Fibroblast of pulmonary artery (primary cell): ENCODE measurements around the gene TMEM200A.

Source experiments
- DNase-seq: peaks from one replicate; pipeline ENCODE4 v3.0.0-alpha.2; 2010; ENCODE audit warnings: low read depth
- H3K4me3 ChIP-seq: replicated peaks from 2 replicates; pipeline ENCODE4 v1.5.1; 2011; ENCODE audit warnings: low read depth, mild to moderate bottlenecking, control low read depth, low read length, moderate library complexity
- CTCF ChIP-seq: IDR thresholded peaks from 2 replicates; pipeline ENCODE4 v1.5.1; 2011; ENCODE audit warnings: mild to moderate bottlenecking, control low read depth, low read length, inconsistent platforms; ENCODE audit errors: missing control alignments

Gene TMEM200A

GRCh38 chr6:130396722-130397121 lies 30.9 kb downstream of the TMEM200A start:
- DNase-seq, result no peak
- TF ChIP-seq CTCF, result no peak

GRCh38 chr6:130405549-130405948 lies 39.7 kb downstream of the TMEM200A start:
- TF ChIP-seq CTCF, result no peak
- no peak overlapping the region for H3K4me3 ChIP-seq
- DNase-seq, result no peak

More at GRCh38 chr6:130396722-130397121, 30.9 kb downstream of the TMEM200A start:
- H3K4me3 ChIP-seq, result no peak overlapping the region

- no peak for TF ChIP-seq CTCF
- H3K4me3 ChIP-seq, result no peak overlapping the region
- no peak for DNase-seq
Measured at GRCh38 chr6:130407032-130407431, 41.2 kb downstream of the TMEM200A start.

- TF ChIP-seq CTCF, result no peak
- DNase-seq, result peak; percentile 37
- H3K4me3 ChIP-seq, result no peak overlapping the region
Measured at GRCh38 chr6:130409418-130410100, 43.7 kb downstream of the TMEM200A start.

GRCh38 chr6:130411481-130411880 lies 45.7 kb downstream of the TMEM200A start:
- DNase-seq, result no peak
- TF ChIP-seq CTCF, result no peak
- H3K4me3 ChIP-seq, result no peak overlapping the region

GRCh38 chr6:130412556-130413290 lies 46.9 kb downstream of the TMEM200A start:
- peak; percentile 22 for DNase-seq
- TF ChIP-seq CTCF, result no peak
- no peak overlapping the region for H3K4me3 ChIP-seq
